ENCODE measurements around the gene RADX. TPM values are rescaled to one million over a fixed set of nuclear protein-coding genes. Genes with fewer than 3 reads are reported as not detected.

The RADX gene
- total and polyA plus RNA-seq, 2 donors (not counting 3 experiments of a cell fraction or from before 2014, with no cell fraction given) = 0.12 TPM; not detected in 1

GRCh38 chrX:106684207-106684606 lies 72.4 kb downstream of the RADX start:
- ChIA-PET CTCF (no interaction called here), POLR2A (no interaction called here)
- no peak overlapping the region for H3K4me3 ChIP-seq (replicated peaks in 1 of 3; ENCODE audit: insufficient read depth in 1 of 3, low read depth in 1 of 3, low read length in 3 of 3)
- dilution Hi-C loops (cut with MboI; ENCODE audit: extremely low pct_ligation_motif_present, low sequenced_read_pairs) = no loop called here
- no peak for DNase-seq (ENCODE audit: low read depth, low spot score)
- no peaks in the 10 kb centered on the region for H3K4me1 ChIP-seq (ENCODE audit: control insufficient read depth, extremely low read depth, insufficient read depth, low read length)
- no TSS peak for BruUV-seq (replicated peaks)
- H3K36me3 ChIP-seq (ENCODE audit: control insufficient read depth in 2 of 2, extremely low read depth in 1 of 2, insufficient read depth in 2 of 2, low read length in 2 of 2) = no peaks in the 10 kb centered on the region
- no peak for FAIRE-seq
- no peaks in the 10 kb centered on the region for H4K20me1 ChIP-seq (replicated peaks; ENCODE audit: control insufficient read depth, extremely low read depth, insufficient read depth, low read length)
- H3K9me1 ChIP-seq (replicated peaks; ENCODE audit: control insufficient read depth, extremely low read depth, insufficient read depth, low read length) = no peaks in the 10 kb centered on the region
- no peaks in the 10 kb centered on the region for H3K79me2 ChIP-seq (ENCODE audit: control insufficient read depth, insufficient read depth, low read length)
- TF ChIP-seq MAX (IDR thresholded peaks at IDR 0.05; ENCODE audit: insufficient read depth, insufficient read length) = no peak
- TF ChIP-seq GATA2 (IDR thresholded peaks at IDR 0.05; ENCODE audit: insufficient read depth, insufficient read length, low read depth, low read length) = no peak
- TF ChIP-seq CTCF (IDR thresholded peaks at IDR 0.05; ENCODE audit: extremely low read depth in 1 of 2, insufficient read depth in 1 of 2, low read depth in 1 of 2, low read length in 2 of 2) = no peak
- no peak for TF ChIP-seq JUN (IDR thresholded peaks at IDR 0.05; ENCODE audit: borderline replicate concordance, insufficient read depth, insufficient read length, low read depth)
- TF ChIP-seq POLR2AphosphoS5 (IDR thresholded peaks at IDR 0.05; ENCODE audit: insufficient read depth, low read depth, low read length) = no peak
- no peak for TF ChIP-seq FOS (IDR thresholded peaks at IDR 0.05; ENCODE audit: borderline replicate concordance, insufficient read depth, low read length)
- no peak for TF ChIP-seq EZH2 (IDR thresholded peaks at IDR 0.05; ENCODE audit: borderline replicate concordance, low read depth, low read length, severe bottlenecking)
- no peak for TF ChIP-seq MYC (IDR thresholded peaks at IDR 0.05; ENCODE audit: low read depth, low read length)
- TF ChIP-seq POLR2A (IDR thresholded peaks at IDR 0.05; ENCODE audit: low read depth, low read length) = no peak
- no peak overlapping the region for H2AFZ ChIP-seq (ENCODE audit: low read depth, low read length)
- H3K4me2 ChIP-seq (ENCODE audit: insufficient read depth, low read length) = no peak overlapping the region
- H3K27ac ChIP-seq (ENCODE audit: insufficient read depth, low read depth, low read length) = no peak overlapping the region
- H3K9me3 ChIP-seq (replicated peaks; ENCODE audit: control insufficient read depth, insufficient read depth, low read length) = no peaks in the 10 kb centered on the region
- intact Hi-C loops (cut with micrococcal nuclease) = no loop called here
- H3K27me3 ChIP-seq (ENCODE audit: control insufficient read depth in 2 of 2, insufficient read depth in 2 of 2, low read length in 2 of 2) = no peaks in the 10 kb centered on the region
- H3K9ac ChIP-seq (replicated peaks; ENCODE audit: extremely low read depth, insufficient read depth, low read length) = no peak overlapping the region

Measured in endothelial cell of umbilical vein (primary cell).